Measurements from ENCODE around the gene TFPI. TPM values are rescaled to one million over a fixed set of nuclear protein-coding genes. Genes with fewer than 3 reads are reported as not detected.
A peak's percentile ranks its signal among the peaks of the same experiment; 100 is the strongest.

The TFPI gene
- total and polyA plus RNA-seq, 2 donors (not counting 1 experiment from before 2014, with no cell fraction given), result not detected

GRCh38 chr2:187581125-187581896, 27.1 kb upstream of the TFPI start:
- ATAC-seq (ENCODE audit: low read depth) (no peak), DNase-seq (peak; percentile 3)
- Mint-ChIP-seq H3K4me1 (peaks cover 3% of the 10 kb centered on the region), H3K4me3 (no peak overlapping the region), H3K9me3 (ENCODE audit: insufficient read depth) (no peaks in the 10 kb centered on the region), H3K27ac (no peak overlapping the region), H3K27me3 (no peaks in the 10 kb centered on the region)
- H3K27ac ChIP-seq (ENCODE audit: low read length in 2 of 2), result no peak overlapping the region
- no peaks in the 10 kb centered on the region for H3K36me3 ChIP-seq (replicated peaks in 1 of 2; ENCODE audit: control extremely low read depth in 1 of 2, control insufficient read depth in 1 of 2, extremely low read depth in 1 of 2, insufficient read depth in 2 of 2, low read length in 1 of 2)
- H3K9me3 ChIP-seq (ENCODE audit: control extremely low read depth in 1 of 3, control insufficient read depth in 2 of 3, insufficient read depth in 1 of 3, low read length in 2 of 3), result no peaks in the 10 kb centered on the region
- no peak for TF ChIP-seq EZH2 (IDR thresholded peaks at IDR 0.05; ENCODE audit: borderline replicate concordance, insufficient read depth, low read depth, low read length, poor library complexity, severe bottlenecking)
- peak; percentile 54 for TF ChIP-seq CTCF (IDR thresholded peaks at IDR 0.05)
- no CpG with 5 or more reads among the region's 4 CpGs for WGBS (ENCODE audit: insufficient coverage)
- no peaks in the 10 kb centered on the region for H4K20me1 ChIP-seq (ENCODE audit: control insufficient read depth, insufficient read depth, low read length, poor library complexity, severe bottlenecking)
- H3K79me2 ChIP-seq (ENCODE audit: control insufficient read depth, insufficient read depth, low read length), result no peaks in the 10 kb centered on the region
- no peaks in the 10 kb centered on the region for H3K4me1 ChIP-seq (ENCODE audit: control insufficient read depth in 2 of 2, insufficient read depth in 2 of 2, low read length in 2 of 2)
- H3K27me3 ChIP-seq (replicated peaks in 1 of 4; ENCODE audit: control extremely low read depth in 1 of 4, control insufficient read depth in 3 of 4, insufficient read depth in 4 of 4, low read length in 3 of 4), result no peaks in the 10 kb centered on the region
- intact Hi-C loops (cut with micrococcal nuclease), result loop anchor here (5.0 kb wide), 1 partner anchor 1831 kb away; no protein-coding TSS in a partner anchor
- no peak overlapping the region for H3K4me3 ChIP-seq (ENCODE audit: control extremely low read depth in 1 of 5, extremely low read depth in 1 of 5, insufficient read depth in 1 of 5, low read depth in 2 of 5, low read length in 4 of 5)
- H2AFZ ChIP-seq (ENCODE audit: insufficient read depth, low read depth, low read length, poor library complexity, severe bottlenecking), result peak overlapping the region; percentile 23
- no peak overlapping the region for H3K9ac ChIP-seq (ENCODE audit: low read length)
- ChIA-PET CTCF (no interaction called here), POLR2A (no interaction called here)
- H3K4me2 ChIP-seq (replicated peaks; ENCODE audit: low read depth, low read length, poor library complexity, severe bottlenecking), result no peak overlapping the region

GRCh38 chr2:187580462-187581124, 26.4 kb upstream of the TFPI start:
- CTCF ChIA-PET, result no interaction called here
- intact Hi-C loops (cut with micrococcal nuclease), result loop anchor here (5.0 kb wide), 1 partner anchor 1832 kb away; no protein-coding TSS in a partner anchor
- no peaks in the 10 kb centered on the region for H3K9me3 Mint-ChIP-seq (ENCODE audit: insufficient read depth)

More at GRCh38 chr2:187580462-187581124, 26.4 kb upstream of the TFPI start:
- Histone ChIP-seq H3K79me2 (ENCODE audit: control insufficient read depth, insufficient read depth, low read length) (no peaks in the 10 kb centered on the region), H4K20me1 (ENCODE audit: control insufficient read depth, insufficient read depth, low read length, poor library complexity, severe bottlenecking) (no peaks in the 10 kb centered on the region), H3K9ac (ENCODE audit: low read length) (no peak overlapping the region), H3K4me2 (replicated peaks; ENCODE audit: low read depth, low read length, poor library complexity, severe bottlenecking) (no peak overlapping the region), H3K4me1 (ENCODE audit: control insufficient read depth in 2 of 2, insufficient read depth in 2 of 2, low read length in 2 of 2) (no peaks in the 10 kb centered on the region), H3K36me3 (replicated peaks in 1 of 2; ENCODE audit: control extremely low read depth in 1 of 2, control insufficient read depth in 1 of 2, extremely low read depth in 1 of 2, insufficient read depth in 2 of 2, low read length in 1 of 2) (no peaks in the 10 kb centered on the region), H3K27me3 (replicated peaks in 1 of 4; ENCODE audit: control extremely low read depth in 1 of 4, control insufficient read depth in 3 of 4, insufficient read depth in 4 of 4, low read length in 3 of 4) (no peaks in the 10 kb centered on the region), H3K27ac (ENCODE audit: low read length in 2 of 2) (no peak overlapping the region), H3K4me3 (ENCODE audit: control extremely low read depth in 1 of 5, extremely low read depth in 1 of 5, insufficient read depth in 1 of 5, low read depth in 2 of 5, low read length in 4 of 5) (no peak overlapping the region), H2AFZ (ENCODE audit: insufficient read depth, low read depth, low read length, poor library complexity, severe bottlenecking) (no peak overlapping the region), H3K9me3 (ENCODE audit: control extremely low read depth in 1 of 3, control insufficient read depth in 2 of 3, insufficient read depth in 1 of 3, low read length in 2 of 3) (no peaks in the 10 kb centered on the region)
- DNase-seq (no peak), ATAC-seq (ENCODE audit: low read depth) (no peak)
- TF ChIP-seq CTCF (IDR thresholded peaks at IDR 0.05) (no peak), EZH2 (IDR thresholded peaks at IDR 0.05; ENCODE audit: borderline replicate concordance, insufficient read depth, low read depth, low read length, poor library complexity, severe bottlenecking) (no peak)
- no CpG with 5 or more reads among the region's 7 CpGs for WGBS (ENCODE audit: insufficient coverage)
- Mint-ChIP-seq H3K27ac (no peak overlapping the region), H3K4me3 (no peak overlapping the region), H3K27me3 (no peaks in the 10 kb centered on the region), H3K4me1 (peaks cover 3% of the 10 kb centered on the region)
- POLR2A ChIA-PET, result no interaction called here
